Ureter (tissue), 1 donor: ENCODE measurements around the gene PDS5B. TPM values are rescaled to one million over a fixed set of nuclear protein-coding genes. Genes with fewer than 3 reads are reported as not detected.
"Not testable (repeated sequence)": the region's sequence is repeated elsewhere in the genome, so short reads cannot be mapped to it uniquely, and the experiment has no call there.

Source experiments
- DNase-seq: peaks from one replicate; pipeline ENCODE4 v3.0.0-alpha.2; 2020; ENCODE audit warnings: low spot score
- total RNA-seq: library from RNA; stranded (reverse); gene quantifications from one replicate; pipeline ENCODE4 v1.2.4, GENCODE V29; 2023
- donor health status: DM: yes; HTN: yes; CAD: no.

PDS5B gene
- total RNA-seq, 1 donor from 2014 or later, result 53.3 TPM

DNA sequence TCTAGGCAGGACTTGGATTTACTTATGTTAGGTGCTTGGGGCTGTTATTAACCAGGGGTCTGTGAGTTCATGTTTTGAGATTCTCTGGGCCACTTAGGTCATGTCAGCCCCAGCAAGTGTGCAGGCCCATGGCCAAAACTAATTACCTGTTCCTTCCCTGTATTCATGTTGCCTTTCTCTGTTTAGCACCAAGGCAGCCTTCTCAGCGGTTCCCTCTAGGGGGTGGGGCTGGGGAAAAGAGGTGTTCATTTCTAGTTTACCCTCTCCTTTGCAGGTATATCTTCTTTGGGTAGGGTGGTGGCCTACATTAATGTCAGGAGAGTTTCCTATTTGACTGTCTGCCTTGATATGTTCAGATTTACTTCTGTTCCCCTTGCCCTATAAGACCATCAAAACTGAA is 61.7 kb downstream of the PDS5B start:
- no peak for DNase-seq

DNA sequence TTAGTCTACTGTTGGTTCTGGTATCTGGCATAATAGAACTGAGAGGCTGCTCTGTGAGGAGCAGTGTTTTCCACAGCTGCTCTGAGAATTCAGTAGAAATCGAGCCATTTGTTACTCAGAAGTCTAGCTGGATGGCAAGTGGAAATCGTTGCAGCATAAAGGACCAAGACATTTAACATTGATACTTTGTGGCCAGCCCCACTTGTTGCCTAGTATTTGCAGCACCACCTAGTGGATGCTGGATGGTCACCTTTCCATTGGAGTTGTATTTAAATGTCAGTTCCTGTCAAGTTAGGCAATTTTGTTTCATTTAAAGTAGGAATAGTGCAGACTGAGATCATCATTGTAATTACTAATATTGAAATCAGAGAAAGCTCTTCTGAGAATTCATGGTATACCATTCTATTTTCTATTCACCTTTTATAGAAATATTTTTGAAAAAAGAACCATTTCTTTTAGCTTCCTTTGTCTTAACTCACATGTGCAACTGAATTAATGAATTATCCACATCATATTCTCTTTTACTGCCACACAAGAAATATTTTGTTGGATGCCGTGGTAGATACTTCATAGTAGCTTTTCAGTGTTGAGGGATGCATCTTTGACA is 64.6 kb downstream of the PDS5B start:
- DNase-seq, result no peak

DNA sequence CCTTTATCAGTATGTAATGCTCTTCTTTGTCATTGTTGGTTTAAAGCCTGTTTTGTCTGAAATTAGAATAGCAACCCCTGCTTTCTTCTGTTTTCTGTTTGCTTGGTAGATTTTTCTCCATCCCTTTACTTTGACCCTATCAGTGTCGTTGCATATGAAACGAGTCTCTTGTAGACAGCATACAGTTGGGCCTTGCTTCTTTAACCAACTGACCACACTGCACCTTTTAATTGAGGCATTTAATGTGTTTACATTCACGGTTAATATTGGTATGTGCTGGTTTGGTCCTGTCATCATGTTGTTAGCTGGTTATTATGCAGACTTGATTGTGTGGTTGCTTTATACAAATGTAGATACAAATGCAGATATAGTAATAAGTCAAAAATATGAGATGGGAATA is 71.1 kb downstream of the PDS5B start:
- no peak for DNase-seq

DNA sequence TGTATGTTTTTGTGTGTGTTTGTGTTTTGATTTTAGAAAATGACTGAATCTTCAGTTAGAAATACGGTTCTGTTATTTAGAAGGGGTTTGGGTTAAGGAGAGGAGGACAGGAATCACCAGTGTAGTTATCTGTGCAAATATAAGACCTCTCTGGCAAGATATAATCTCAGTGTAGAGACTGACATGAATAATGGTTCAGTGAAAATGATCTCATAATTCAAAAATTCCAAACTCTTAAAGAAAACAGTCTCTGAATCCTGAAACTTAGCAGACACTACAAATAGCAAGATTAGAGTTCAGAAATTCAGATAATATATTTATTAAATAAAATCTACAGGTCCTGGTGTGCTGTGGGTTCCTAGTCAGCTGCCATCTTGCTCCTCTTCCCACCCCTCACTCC is 73.5 kb downstream of the PDS5B start:
- no peak for DNase-seq

DNA sequence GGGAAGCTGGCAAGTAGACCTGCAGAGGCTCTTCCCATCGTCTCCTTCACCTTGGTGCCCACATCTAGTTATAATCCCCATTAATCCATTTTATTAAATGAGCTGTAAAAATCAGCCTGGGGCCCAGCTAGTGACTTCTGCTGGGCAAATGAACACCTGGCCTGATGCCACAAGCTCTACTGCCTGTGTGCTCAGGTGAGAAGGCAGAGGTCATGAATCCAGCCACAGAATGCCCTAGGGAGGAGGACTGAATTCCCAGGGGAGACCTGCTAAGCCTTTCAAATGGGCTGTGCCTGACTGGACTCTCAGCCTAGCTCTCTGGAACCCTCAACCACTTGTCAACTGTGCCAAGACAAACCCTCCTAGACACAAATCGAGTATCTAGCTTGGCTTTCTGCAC is 74.0 kb downstream of the PDS5B start:
- DNase-seq, result no peak

DNA sequence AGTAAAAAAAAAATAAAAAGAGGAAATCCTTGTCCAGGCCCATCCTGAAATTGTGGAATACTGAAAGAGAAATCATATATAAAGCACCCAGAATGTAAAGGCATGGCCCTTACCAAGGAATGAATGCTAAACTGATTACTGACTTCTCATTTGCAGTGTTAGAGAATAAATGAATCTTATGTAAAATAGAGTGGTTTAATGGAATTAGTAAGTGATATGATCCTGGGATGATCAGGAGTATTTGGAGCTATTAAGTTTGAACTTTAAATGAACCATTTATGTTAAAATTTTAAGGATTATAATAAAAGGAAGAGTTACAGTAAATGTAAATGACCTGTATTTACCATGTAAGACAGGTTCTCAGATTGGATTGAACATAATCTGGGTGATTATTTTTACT is 75.4 kb downstream of the PDS5B start:
- no peak for DNase-seq

DNA sequence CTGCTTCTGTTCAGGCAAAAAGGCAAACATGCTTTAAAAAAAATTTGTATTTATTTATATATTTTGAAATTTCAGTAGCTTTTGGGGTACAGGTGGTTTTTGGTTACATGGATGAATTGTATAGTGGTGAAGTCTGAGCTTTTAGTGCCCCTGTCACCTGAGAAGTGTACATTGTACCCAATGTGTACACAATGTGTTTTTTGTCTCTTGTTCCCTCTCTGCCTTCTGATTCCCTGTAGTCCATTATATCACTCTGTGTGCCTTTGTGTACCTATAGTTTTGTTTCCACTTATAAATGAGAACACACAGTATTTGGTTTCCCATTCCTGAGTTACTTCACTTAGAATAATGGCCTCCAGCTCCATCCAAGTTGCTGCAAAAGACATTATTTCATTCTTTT is 77.4 kb downstream of the PDS5B start:
- DNase-seq, result no peak

DNA sequence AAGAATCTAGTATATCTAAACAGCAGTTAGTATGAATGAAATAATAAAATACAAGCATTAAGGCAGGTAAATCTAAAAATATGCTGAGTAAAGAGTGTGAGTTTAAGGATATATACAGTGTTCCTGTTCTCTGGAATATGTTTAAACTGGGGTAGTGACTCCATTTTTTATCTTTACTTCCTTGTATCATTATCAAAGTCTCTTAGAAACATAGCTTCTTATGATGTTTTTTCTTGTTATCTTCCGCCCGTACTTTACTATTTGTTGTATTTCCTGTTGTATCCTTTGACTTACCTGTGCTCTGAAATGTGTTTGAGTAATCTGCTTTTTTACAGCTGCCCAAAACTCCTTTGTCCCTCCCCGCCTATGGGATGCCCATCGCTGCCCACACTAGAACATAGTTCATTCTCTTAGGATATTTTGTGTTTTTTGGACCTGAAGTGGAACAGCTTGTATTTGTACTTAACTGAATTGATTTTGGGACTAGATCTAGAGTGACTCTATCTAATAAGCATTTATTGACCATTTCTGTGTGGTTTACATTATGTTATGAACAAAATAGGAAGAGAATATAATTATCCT is 80.8 kb downstream of the PDS5B start:
- no peak for DNase-seq

DNA sequence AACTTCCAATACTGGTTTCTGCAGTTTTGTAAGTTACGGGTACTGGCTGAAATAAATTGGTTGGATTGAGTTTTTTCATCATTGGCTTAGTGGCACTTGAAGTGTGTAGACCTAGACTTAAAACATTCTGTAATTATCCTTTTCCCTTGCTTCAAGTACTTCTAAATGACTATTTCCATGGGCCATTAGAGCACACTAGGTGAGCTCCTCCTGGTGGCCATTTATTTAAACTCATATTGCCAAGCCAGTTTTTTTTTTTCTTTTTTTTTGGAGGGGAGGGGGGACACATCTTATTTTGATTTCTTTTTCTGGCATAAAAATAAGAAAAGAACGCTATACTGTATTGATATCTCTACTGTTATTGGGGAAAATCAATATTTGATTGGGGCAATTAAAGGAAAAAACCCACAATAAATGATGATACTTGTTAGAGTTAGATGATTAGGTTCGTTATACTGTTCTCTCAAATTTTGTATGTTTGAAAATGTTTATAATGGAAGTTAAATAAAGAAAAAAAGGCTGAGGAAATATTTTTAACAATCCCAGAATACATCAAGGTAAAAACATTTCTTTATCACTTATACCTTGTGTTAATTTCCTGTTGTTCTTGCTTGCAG is 82.9 kb downstream of the PDS5B start:
- no peak for DNase-seq

DNA sequence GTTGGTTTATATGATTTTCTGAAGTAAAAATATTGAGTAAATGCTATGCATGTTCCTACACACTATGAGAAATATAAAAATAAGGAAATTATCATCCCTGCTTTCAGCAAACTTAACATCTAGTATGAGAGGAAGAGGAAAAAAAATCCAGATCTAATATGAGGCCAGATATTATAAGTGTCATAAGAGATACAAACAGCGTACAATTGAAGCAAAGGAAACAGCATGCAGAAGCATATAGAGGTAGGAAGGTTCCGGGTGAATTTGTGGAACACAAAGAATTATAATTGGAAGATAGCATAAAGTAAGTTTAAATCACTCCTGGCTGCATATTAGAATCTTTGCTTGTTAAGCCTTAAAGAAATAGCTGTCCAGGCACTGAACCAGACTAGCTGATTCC is 88.3 kb downstream of the PDS5B start:
- DNase-seq, result no peak

DNA sequence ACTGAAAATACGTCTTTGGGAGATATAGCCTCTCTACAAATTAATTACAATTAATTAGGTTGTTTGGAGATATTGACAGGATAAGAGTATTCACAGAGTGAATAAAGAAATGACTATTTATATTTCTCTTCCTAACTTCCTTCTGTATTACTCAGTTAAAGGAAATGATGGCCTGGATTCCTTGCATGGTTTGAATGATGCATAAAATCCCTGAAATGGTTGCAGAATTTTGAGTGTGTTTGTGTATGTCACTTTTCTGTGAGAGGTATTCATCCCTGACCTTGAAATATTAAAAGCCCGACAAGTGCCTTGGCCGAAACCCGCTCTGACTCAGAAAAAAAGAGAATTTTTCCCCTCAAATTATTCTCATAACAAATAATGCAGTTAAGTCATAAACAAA is 90.0 kb downstream of the PDS5B start:
- DNase-seq, result no peak

DNA sequence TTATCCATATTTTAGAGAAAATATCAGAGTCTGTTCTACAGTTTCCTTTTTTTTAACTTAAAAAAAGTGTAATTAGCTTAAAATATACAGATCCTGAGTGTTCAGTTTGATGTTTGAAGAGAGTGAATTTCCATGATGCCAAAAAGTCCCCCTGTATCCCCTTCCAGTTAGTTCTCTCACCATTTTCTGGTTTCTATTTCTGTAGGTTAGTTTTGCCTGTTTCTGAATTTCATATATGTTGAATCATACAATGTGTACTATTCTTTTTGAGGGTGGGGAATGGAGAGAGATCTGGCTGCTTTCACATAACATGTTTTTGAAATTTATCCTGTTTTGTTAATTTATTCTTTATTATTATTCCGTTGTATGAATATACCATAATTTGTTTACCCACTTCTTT is 95.9 kb downstream of the PDS5B start:
- DNase-seq, result no peak

DNA sequence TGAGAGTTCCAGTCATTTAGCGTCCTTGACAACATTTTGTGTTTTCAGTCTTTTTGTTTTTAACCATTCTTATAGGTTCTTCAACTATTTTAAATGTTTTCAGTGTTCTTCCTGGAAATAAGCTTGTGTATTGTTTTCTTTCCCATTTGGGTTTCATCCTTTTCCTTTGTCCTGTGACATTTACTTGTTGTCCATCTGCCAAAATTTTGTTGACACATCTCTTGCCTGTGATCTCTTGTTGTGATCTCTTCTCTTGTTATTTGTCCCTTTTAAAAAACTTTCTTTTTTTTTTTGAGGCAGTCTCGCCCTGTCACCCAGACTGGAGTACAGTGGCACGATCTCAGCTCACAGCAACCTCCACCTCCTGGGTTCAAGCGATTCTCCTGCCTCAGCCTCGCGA is 96.5 kb downstream of the PDS5B start:
- no peak for DNase-seq

DNA sequence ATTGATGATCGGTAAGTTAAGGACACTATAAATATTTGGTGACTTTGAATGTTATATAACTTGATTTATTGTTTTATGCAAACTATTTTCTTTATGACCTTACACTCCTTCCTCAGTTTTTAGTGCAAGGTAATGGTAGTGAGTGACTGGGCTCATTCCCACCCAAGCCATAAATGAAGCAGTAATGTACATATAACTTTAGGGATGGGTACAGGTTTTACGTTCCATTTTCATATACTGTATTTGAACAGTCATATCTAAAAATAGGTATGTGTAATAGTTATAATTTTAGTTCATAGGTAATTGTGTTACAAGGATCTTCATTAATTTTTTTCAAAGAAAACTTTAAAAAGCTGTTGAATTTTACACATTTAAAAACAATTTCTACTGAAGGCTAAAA is 101.0 kb downstream of the PDS5B start:
- DNase-seq, result no peak

DNA sequence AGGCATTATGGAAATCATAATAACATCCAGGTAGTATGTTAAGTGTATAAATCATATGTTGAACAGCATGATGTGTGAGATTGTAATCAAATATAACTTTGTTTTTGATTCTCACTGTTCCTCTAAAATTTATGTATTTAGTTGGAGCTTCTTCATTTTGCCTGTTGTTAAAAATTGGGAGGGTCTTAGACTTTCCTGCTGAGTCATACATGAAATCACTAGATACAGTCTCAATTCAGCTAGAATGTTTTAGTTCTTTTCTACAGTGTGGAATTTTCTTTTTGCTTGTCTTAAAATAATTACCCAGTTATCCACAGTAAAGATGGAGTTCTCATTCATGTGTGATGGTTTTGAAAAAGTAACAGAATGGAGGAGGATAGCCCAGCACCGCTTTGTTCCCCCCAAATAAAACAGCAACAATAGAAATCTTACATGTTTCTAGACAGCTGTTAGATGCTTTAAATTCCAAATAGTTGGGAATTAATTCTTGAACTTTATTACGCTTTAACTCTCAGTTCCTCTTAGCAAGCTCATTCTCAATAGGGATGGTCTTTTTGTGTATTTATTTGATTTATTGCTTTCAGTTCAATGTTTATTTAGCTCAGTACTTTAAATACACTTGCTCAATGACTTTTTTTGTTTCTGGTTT is 109.5 kb downstream of the PDS5B start:
- DNase-seq, result no peak

DNA sequence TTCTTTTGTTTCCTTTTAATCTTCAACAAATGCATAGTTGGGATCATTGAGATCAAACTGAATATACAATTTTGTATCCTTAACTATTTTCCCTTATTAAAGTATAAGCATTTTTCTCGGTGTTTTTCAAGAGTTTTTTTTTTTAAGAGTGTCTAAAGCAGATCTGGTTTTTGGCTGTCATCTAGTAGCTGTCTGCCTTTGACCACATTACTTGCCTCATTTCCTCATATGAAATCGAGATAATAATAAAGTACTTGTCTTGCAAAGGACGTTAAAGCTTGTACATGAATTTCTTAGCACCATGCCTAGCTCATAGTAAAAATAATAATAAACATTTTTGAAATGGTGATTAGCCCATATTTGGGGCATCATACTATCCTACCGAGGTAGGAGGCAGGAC is 121.2 kb downstream of the PDS5B start:
- DNase-seq, result no peak

DNA sequence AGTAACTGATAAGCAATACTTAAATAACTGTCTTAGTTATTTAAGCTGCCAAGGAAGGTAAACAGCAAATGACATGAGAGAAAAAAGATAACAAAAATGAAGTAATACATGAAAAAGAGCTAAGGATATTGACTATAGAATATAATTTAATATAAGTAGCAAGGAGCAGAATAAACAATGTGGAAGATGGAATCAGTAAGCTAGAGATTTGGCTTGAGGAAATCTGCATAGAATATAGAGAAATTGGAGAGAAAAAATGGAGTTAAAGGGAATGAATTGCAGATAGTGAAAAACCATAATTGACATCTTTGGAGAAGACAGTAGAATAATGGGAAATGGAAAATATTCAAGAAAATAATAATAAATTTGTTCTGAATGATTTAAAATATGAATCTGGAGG is 127.1 kb downstream of the PDS5B start:
- no peak for DNase-seq

DNA sequence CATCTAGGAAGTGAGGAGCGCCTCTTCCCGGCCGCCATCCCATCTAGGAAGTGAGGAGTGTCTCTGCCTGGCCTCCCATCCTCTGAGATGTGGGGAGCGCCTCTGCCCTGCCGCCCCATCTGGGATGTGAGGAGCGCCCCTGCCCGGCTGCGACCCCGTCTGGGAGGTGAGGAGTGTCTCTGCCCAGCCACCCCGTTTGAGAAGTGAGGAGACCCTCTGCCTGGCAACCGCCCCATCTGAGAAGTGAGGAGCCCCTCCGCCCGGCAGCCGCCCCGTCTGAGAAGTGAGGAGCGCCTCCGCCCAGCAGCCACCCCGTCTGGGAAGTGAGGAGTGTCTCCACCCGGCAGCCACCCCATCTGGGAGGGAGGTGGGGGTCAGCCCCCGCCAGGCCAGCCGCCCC is 129.9 kb downstream of the PDS5B start:
- DNase-seq, result not testable (repeated sequence)

DNA sequence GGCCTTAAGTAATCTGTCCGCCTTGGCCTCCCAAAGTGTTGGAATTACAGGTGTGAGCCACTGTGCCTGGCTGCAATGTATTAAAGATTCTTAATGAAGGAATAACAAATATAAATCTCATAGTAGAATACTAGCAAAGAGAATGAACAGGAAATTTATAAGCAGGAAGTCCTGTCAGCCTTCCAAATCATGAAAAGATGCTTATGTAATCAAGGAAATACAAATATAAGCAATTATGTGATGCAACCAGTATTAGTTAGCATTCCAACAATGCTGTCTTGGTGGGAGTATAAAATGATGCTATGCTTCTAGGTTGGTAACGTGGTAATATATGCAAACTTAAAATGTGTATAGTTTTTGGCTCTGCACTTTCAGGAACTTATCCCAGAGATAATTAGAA is 133.8 kb downstream of the PDS5B start:
- DNase-seq, result no peak

DNA sequence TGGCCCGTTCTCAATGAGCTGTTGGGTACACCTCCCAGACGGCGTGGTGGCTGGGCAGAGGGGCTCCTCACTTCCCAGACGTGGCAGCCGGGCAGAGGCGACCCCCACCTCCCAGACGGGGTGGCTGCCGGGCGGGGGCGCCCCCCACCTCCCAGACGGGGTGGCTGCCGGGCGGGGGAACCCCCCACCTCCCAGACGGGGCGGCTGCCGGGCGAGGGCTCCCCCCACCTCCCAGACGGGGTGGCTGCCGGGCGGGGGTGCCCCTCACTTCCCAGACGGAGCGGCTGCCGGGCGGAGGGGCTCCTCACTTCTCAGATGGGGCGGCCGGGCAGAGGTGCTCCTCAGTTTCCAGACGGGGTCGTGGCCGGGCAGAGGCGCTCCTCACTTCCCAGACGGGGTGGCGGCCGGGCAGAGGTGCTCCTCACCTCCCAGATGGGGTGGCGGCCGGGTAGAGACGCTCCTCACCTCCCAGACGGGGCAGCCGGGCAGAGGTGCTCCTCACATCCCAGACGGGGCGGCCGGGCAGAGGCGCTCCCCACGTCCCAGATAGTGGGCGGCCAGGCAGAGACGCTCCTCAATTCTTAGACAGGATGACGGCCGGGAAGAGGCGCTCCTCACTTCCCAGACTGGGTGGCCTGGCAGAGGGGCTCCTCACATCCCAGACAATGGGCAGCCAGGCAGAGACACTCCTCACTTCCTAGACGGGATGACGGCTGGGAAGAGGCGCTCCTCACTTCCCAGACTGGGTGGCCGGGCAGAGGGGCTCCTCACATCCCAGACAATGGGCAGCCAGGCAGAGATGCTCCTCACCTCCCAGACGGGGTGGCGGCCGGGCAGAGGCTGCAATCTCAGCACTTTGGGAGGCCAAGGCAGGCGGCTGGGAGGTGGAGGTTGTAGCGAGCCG is 135.1 kb downstream of the PDS5B start:
- DNase-seq, result not testable (repeated sequence)

DNA sequence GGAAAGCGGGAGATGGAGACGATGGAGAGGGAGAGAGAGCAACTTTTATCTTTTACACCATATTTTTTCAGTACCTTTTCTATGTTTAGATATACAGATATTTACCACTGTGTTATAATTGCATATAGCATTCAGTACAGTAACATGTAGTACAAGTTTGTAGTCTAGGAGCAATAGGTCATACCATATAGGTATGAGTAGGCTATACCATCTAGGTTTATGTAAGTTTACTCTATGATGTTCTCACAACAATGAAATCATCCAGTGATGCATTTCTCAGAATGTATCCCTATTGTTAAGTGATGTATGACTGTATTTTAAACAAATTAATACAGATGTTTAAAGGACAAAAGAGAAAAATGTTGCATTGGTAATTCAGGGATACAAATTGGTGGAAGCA is 136.1 kb downstream of the PDS5B start:
- no peak for DNase-seq

DNA sequence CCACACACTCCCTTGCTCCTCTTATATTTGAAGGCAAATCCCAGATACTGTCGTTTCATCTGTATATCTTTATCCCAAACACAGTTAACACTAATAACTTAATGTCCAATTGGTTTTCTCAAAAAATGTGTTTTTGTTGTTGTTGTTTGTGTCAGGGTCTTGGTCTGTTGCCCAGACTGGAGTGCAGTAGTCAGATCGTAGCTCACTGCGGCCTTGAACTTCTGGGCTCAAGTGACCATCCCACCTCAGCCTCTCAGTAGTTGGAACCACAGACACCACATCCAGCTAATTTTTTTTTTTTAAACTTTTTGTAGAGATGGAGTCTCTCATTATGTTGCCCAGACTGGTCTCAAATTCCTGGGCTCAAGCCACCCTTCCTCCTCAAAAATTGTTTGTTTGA is 137.7 kb downstream of the PDS5B start:
- no peak for DNase-seq
